K562 (cell line): ENCODE measurements around the gene DHX8. TPM values are rescaled to one million over a fixed set of nuclear protein-coding genes. Genes with fewer than 3 reads are reported as not detected.
A peak's percentile ranks its signal among the peaks of the same experiment; 100 is the strongest.

Source experiments
- CTCFL ChIP-seq: IDR thresholded peaks from 2 replicates; pipeline ENCODE4 v1.6.1; 2011; ENCODE audit warnings: borderline replicate concordance, low read depth, mild to moderate bottlenecking, moderate library complexity, low read length; ENCODE audit not compliant: insufficient read depth, poor library complexity, severe bottlenecking
- CXXC5 ChIP-seq: fragments of 250-450 bp; sonication (Bioruptor Pico); IDR thresholded peaks from 2 replicates; pipeline ENCODE4 v1.8.0; 2022; ENCODE audit warnings: inconsistent platforms, mild to moderate bottlenecking, moderate library complexity
- HES1 ChIP-seq: fragments of 450-650 bp; IDR thresholded peaks from 2 replicates; pipeline ENCODE4 v1.6.1; 2016; ENCODE audit warnings: low read depth, mild to moderate bottlenecking, moderate library complexity
- HNRNPH1 ChIP-seq: fragments of 200-400 bp; formaldehyde crosslinking; optimal IDR thresholded peaks from 2 replicates; pipeline ENCODE3; 2017; ENCODE audit warnings: low read depth, mild to moderate bottlenecking, low read length, moderate library complexity
- HOMEZ ChIP-seq: fragments of 250-450 bp; sonication (Bioruptor Pico); IDR thresholded peaks from 2 replicates; pipeline ENCODE4 v1.4.0; 2020; ENCODE audit warnings: mild to moderate bottlenecking, moderate library complexity
- SMAD2 ChIP-seq: fragments of 150-350 bp; IDR thresholded peaks from 2 replicates; pipeline ENCODE4 v1.6.1; 2014; ENCODE audit warnings: low read depth, mild to moderate bottlenecking, low read length
- SP2 ChIP-seq: IDR thresholded peaks from 2 replicates; pipeline ENCODE4 v1.6.1; 2011; ENCODE audit warnings: mild to moderate bottlenecking, low read depth, low read length, moderate library complexity; ENCODE audit not compliant: poor library complexity, severe bottlenecking; ENCODE audit errors: extremely low read depth
- ZBTB33 ChIP-seq: sonication (generic); formaldehyde crosslinking; IDR thresholded peaks from 2 replicates; pipeline ENCODE4 v1.8.1; 2023; ENCODE audit warnings: mild to moderate bottlenecking, missing genetic modification reagents
- ZNF696 ChIP-seq: fragments of 250-450 bp; sonication (Bioruptor Pico); conservative IDR thresholded peaks from 2 replicates; pipeline ENCODE4 v1.4.0; 2020; ENCODE audit warnings: mild to moderate bottlenecking, moderate library complexity
- polyA plus RNA-seq, 8 experiments: library from polyadenylated mRNA; depleted of rRNA in 4 of 8; stranded (reverse) in 5 of 8; unstranded in 3 of 8; fragments of >200 nt; fragmentation: Nextera tagmentation in 2 of 8; fragmentation: Illumina TruSeq in 1 of 8; extraction: Ambion mirVana in 2 of 8; extraction: Trizol in 1 of 8; gene quantifications; 2 replicates each; pipeline versions ENCODE4 v1.2.1 to v1.2.3, GENCODE V29; 2011 to 2014; ENCODE audit warnings: inconsistent platforms in 1 of 8, missing spikeins in 1 of 8
- total RNA-seq, 7 experiments: library from RNA; depleted of rRNA in 6 of 7; stranded (reverse); fragments of >200 nt in 6 of 7; fragmentation: Illumina TruSeq in 2 of 7; extraction: Trizol in 2 of 7; gene quantifications; 2 replicates each; pipeline versions ENCODE4 v1.2.1 to v1.2.3, GENCODE V29; 2011 to 2021; ENCODE audit warnings: low replicate concordance in 1 of 7
- TF ChIP-seq, protein P1 (sequence below), 2 experiments: fragments of 250-450 bp in 1 of 2; fragments of 450-650 bp in 1 of 2; sonication (Bioruptor Pico) in 1 of 2; IDR thresholded peaks; 2 replicates each; pipeline versions ENCODE4 v1.6.1 to v1.8.0; 2016 to 2021; ENCODE audit warnings: mild to moderate bottlenecking in 2 of 2, moderate library complexity in 2 of 2, missing compliant biosample characterization in 1 of 2, missing genetic modification characterization in 1 of 2
- TF ChIP-seq, protein P2 (sequence below): sonication (generic); formaldehyde crosslinking; IDR thresholded peaks from 2 replicates; pipeline ENCODE4 v1.8.0; 2022; ENCODE audit warnings: mild to moderate bottlenecking, missing genetic modification reagents

The DHX8 gene
- total and polyA plus RNA-seq, 9 of the 15 experiments (the other 6 are each of a cell fraction or from before 2014, with no cell fraction given), result 16.7 to 42.5 (median 25.6) TPM

GRCh38 chr17:43483674-43484551 lies at the start of gene DHX8 (continued):
- TF ChIP-seq SP2 (peak; percentile 97), SMAD2 (no peak), HNRNPH1 (no peak), HES1 (peak; percentile 61; the same call in 1 of the 2 replicates), CXXC5 (CRISPR knock-in tag) (peak; percentile 87), ZBTB33 (CRISPR knock-in tag) (peak; percentile 93), HOMEZ (CRISPR knock-in tag) (no peak), CTCFL (peak; percentile 97), ZNF696 (CRISPR knock-in tag) (no peak)
- TF ChIP-seq, protein P1, sequence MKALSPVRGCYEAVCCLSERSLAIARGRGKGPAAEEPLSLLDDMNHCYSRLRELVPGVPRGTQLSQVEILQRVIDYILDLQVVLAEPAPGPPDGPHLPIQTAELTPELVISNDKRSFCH (CRISPR knock-in tag; IDR thresholded peaks at IDR 0.05), result no peak
- TF ChIP-seq, protein P1 (tag; IDR thresholded peaks at IDR 0.05), result 0 out of 2 replicates have a peak, but pooled peaks have one; percentile 25
- TF ChIP-seq, protein P2, sequence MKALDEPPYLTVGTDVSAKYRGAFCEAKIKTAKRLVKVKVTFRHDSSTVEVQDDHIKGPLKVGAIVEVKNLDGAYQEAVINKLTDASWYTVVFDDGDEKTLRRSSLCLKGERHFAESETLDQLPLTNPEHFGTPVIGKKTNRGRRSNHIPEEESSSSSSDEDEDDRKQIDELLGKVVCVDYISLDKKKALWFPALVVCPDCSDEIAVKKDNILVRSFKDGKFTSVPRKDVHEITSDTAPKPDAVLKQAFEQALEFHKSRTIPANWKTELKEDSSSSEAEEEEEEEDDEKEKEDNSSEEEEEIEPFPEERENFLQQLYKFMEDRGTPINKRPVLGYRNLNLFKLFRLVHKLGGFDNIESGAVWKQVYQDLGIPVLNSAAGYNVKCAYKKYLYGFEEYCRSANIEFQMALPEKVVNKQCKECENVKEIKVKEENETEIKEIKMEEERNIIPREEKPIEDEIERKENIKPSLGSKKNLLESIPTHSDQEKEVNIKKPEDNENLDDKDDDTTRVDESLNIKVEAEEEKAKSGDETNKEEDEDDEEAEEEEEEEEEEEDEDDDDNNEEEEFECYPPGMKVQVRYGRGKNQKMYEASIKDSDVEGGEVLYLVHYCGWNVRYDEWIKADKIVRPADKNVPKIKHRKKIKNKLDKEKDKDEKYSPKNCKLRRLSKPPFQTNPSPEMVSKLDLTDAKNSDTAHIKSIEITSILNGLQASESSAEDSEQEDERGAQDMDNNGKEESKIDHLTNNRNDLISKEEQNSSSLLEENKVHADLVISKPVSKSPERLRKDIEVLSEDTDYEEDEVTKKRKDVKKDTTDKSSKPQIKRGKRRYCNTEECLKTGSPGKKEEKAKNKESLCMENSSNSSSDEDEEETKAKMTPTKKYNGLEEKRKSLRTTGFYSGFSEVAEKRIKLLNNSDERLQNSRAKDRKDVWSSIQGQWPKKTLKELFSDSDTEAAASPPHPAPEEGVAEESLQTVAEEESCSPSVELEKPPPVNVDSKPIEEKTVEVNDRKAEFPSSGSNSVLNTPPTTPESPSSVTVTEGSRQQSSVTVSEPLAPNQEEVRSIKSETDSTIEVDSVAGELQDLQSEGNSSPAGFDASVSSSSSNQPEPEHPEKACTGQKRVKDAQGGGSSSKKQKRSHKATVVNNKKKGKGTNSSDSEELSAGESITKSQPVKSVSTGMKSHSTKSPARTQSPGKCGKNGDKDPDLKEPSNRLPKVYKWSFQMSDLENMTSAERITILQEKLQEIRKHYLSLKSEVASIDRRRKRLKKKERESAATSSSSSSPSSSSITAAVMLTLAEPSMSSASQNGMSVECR (CRISPR knock-in tag), result peak; percentile 40; the same call in 1 of the 2 replicates
